HepG2 (cell line): Measurements from ENCODE around the gene ABHD17A. TPM values are rescaled to one million over a fixed set of nuclear protein-coding genes. Genes with fewer than 3 reads are reported as not detected.

Experiments used
- ELF1 ChIP-seq: sonication (generic); formaldehyde crosslinking; IDR thresholded peaks from 2 replicates; pipeline ENCODE4 v1.4.0; 2020; ENCODE audit warnings: missing genetic modification reagents
- GABPB1 ChIP-seq: IDR thresholded peaks from 2 replicates; pipeline ENCODE4 v1.6.1; 2016; ENCODE audit warnings: mild to moderate bottlenecking, missing genetic modification reagents, moderate library complexity, missing compliant biosample characterization
- HHEX ChIP-seq: IDR thresholded peaks from 2 replicates; pipeline ENCODE4 v1.6.1; 2016; ENCODE audit warnings: control low read depth
- HMG20A ChIP-seq: IDR thresholded peaks from 2 replicates; pipeline ENCODE4 v1.6.1; 2016; ENCODE audit warnings: borderline replicate concordance
- IRF1 ChIP-seq: sonication (generic); formaldehyde crosslinking; IDR thresholded peaks from 2 replicates; pipeline ENCODE4 v1.4.0; 2020; ENCODE audit warnings: low read depth, mild to moderate bottlenecking, missing genetic modification reagents
- MAFK ChIP-seq, 2 experiments: IDR thresholded peaks in 1 of 2; conservative IDR thresholded peaks in 1 of 2; 2 replicates each; pipeline ENCODE4 v1.6.1; 2011; ENCODE audit warnings: improper control_type of control experiment in 2 of 2, low read length in 2 of 2
- NCOA2 ChIP-seq: sonication (generic); formaldehyde crosslinking; IDR thresholded peaks from 2 replicates; pipeline ENCODE4 v1.8.0; 2022; ENCODE audit warnings: inconsistent platforms
- RARA ChIP-seq: IDR thresholded peaks from 2 replicates; pipeline ENCODE4 v1.6.1; 2016; ENCODE audit warnings: missing genetic modification reagents, missing compliant biosample characterization
- SP5 ChIP-seq: IDR thresholded peaks from 2 replicates; pipeline ENCODE4 v1.6.1; 2016; ENCODE audit warnings: low read depth, borderline replicate concordance
- TBL1XR1 ChIP-seq: fragments of 150-350 bp; IDR thresholded peaks from 2 replicates; pipeline ENCODE4 v1.6.1; 2014; ENCODE audit warnings: borderline replicate concordance, low read length; ENCODE audit not compliant: partially characterized antibody
- THRA ChIP-seq: sonication (generic); formaldehyde crosslinking; IDR thresholded peaks from 2 replicates; pipeline ENCODE4 v1.4.0; 2020; ENCODE audit warnings: missing genetic modification reagents, borderline replicate concordance
- YEATS2 ChIP-seq: sonication (generic); formaldehyde crosslinking; IDR thresholded peaks from 2 replicates; pipeline ENCODE4 v1.4.0; 2020; ENCODE audit warnings: missing genetic modification reagents, borderline replicate concordance
- YEATS4 ChIP-seq: sonication (generic); formaldehyde crosslinking; IDR thresholded peaks from 2 replicates; pipeline ENCODE4 v1.4.0; 2020; ENCODE audit warnings: missing genetic modification reagents, borderline replicate concordance
- ZBTB14 ChIP-seq: sonication (generic); formaldehyde crosslinking; IDR thresholded peaks from 2 replicates; pipeline ENCODE4 v1.4.0; 2020; ENCODE audit warnings: missing genetic modification reagents
- ZFP82 ChIP-seq: sonication (generic); formaldehyde crosslinking; IDR thresholded peaks from 2 replicates; pipeline ENCODE4 v1.5.1; 2020; ENCODE audit warnings: mild to moderate bottlenecking, missing genetic modification reagents, borderline replicate concordance
- ZNF121 ChIP-seq: sonication (generic); formaldehyde crosslinking; IDR thresholded peaks from 2 replicates; pipeline ENCODE4 v1.5.0; 2020; ENCODE audit warnings: mild to moderate bottlenecking, missing genetic modification reagents
- ZNF143 ChIP-seq: sonication (generic); formaldehyde crosslinking; IDR thresholded peaks from 2 replicates; pipeline ENCODE4 v1.4.0; 2020; ENCODE audit warnings: missing genetic modification reagents
- ZNF160 ChIP-seq: sonication (generic); formaldehyde crosslinking; IDR thresholded peaks from 2 replicates; pipeline ENCODE4 v1.8.0; 2022; ENCODE audit warnings: mild to moderate bottlenecking, inconsistent platforms, missing genetic modification reagents
- ZNF263 ChIP-seq: sonication (generic); formaldehyde crosslinking; IDR thresholded peaks from 2 replicates; pipeline ENCODE4 v1.4.0; 2020; ENCODE audit warnings: missing genetic modification reagents
- ZNF549 ChIP-seq: sonication (generic); formaldehyde crosslinking; IDR thresholded peaks from 2 replicates; pipeline ENCODE4 v1.5.0; 2020; ENCODE audit warnings: missing genetic modification reagents
- ZNF576 ChIP-seq: sonication (generic); formaldehyde crosslinking; IDR thresholded peaks from 2 replicates; pipeline ENCODE4 v1.4.0; 2020; ENCODE audit warnings: mild to moderate bottlenecking, missing genetic modification reagents
- ZNF598 ChIP-seq: sonication (generic); formaldehyde crosslinking; IDR thresholded peaks from 2 replicates; pipeline ENCODE4 v1.5.1; 2020; ENCODE audit warnings: mild to moderate bottlenecking, missing genetic modification reagents, borderline replicate concordance
- ZNF607 ChIP-seq: sonication (generic); formaldehyde crosslinking; IDR thresholded peaks from 2 replicates; pipeline ENCODE4 v1.5.1; 2020; ENCODE audit warnings: missing genetic modification reagents, mild to moderate bottlenecking, borderline replicate concordance
- ZNF629 ChIP-seq: sonication (generic); formaldehyde crosslinking; conservative IDR thresholded peaks from 2 replicates; pipeline ENCODE4 v1.5.0; 2020; ENCODE audit warnings: missing genetic modification reagents
- ZNF770 ChIP-seq: sonication (generic); formaldehyde crosslinking; IDR thresholded peaks from 2 replicates; pipeline ENCODE4 v1.5.0; 2020; ENCODE audit warnings: mild to moderate bottlenecking, missing genetic modification reagents
- ZNF777 ChIP-seq: sonication (generic); formaldehyde crosslinking; IDR thresholded peaks from 2 replicates; pipeline ENCODE4 v1.4.0; 2020; ENCODE audit warnings: missing genetic modification reagents
- ZSCAN20 ChIP-seq: sonication (generic); formaldehyde crosslinking; IDR thresholded peaks from 2 replicates; pipeline ENCODE4 v1.4.0; 2020; ENCODE audit warnings: missing genetic modification reagents, mild to moderate bottlenecking, borderline replicate concordance
- polyA plus RNA-seq, 8 experiments: library from polyadenylated mRNA; depleted of rRNA in 3 of 8; stranded (reverse) in 7 of 8; unstranded in 1 of 8; fragments of >200 nt; fragmentation: Illumina TruSeq in 4 of 8; extraction: Trizol in 4 of 8; gene quantifications; 2 replicates each; pipeline versions ENCODE4 v1.2.1 to v1.2.3, GENCODE V29; 2011 to 2016; ENCODE audit warnings: low read depth in 4 of 8, missing spikeins in 1 of 8, mixed read lengths in 1 of 8; ENCODE audit not compliant: insufficient read depth in 1 of 8
- total RNA-seq, 5 experiments: library from RNA; depleted of rRNA; stranded (reverse); fragments of >200 nt; fragmentation: Illumina TruSeq; extraction: Trizol; gene quantifications; 2 replicates each; pipeline ENCODE4 v1.2.3, GENCODE V29; 2016; ENCODE audit warnings: low read depth in 1 of 5

ABHD17A gene
- total and polyA plus RNA-seq, 2 of the 13 experiments (the other 11 are each of a cell fraction or from before 2014, with no cell fraction given), result 27.7 to 40.8 TPM

GRCh38 chr19:1902923-1903322 lies 17.6 kb upstream of the ABHD17A start (continued):
- TF ChIP-seq ZNF770 (CRISPR knock-in tag), result peak; percentile 99
- TF ChIP-seq ZBTB14 (CRISPR knock-in tag), result 0 out of 2 replicates have a peak, but pooled peaks have one; percentile 16
- no peak for TF ChIP-seq ZNF263 (CRISPR knock-in tag)
- TF ChIP-seq ZNF121 (CRISPR knock-in tag), result peak; percentile 89
- TF ChIP-seq RARA, result peak; percentile 59
- TF ChIP-seq IRF1 (CRISPR knock-in tag), result no peak
- no peak for TF ChIP-seq ZFP82 (CRISPR knock-in tag)
- no peak for TF ChIP-seq ZNF598 (CRISPR knock-in tag)
- no peak for TF ChIP-seq ZNF607 (CRISPR knock-in tag)
- no peak for TF ChIP-seq YEATS2 (CRISPR knock-in tag)
- TF ChIP-seq THRA, result peak; percentile 24; the same call in 1 of the 2 replicates
- TF ChIP-seq SP5 (CRISPR knock-in tag), result peak; percentile 85
- TF ChIP-seq ZNF549, result no peak
- TF ChIP-seq HMG20A, result no peak
- no peak for TF ChIP-seq NCOA2 (CRISPR knock-in tag)
- 0 out of 2 replicates have a peak, but pooled peaks have one; percentile 25 for TF ChIP-seq YEATS4 (CRISPR knock-in tag)
- no peak for TF ChIP-seq GABPB1
- TF ChIP-seq ZNF160, result no peak
- TF ChIP-seq ZSCAN20 (CRISPR knock-in tag), result no peak
- TF ChIP-seq ZNF629 (CRISPR knock-in tag), result no peak
- TF ChIP-seq HHEX, result 0 out of 2 replicates have a peak, but pooled peaks have one; percentile 12
- TF ChIP-seq MAFK (conservative IDR thresholded peaks at IDR 0.05 in 1 of 2, IDR thresholded peaks at IDR 0.05 in 1 of 2; ENCODE audit: low read length in 2 of 2), result no peak
- peak; percentile 30; the same call in 1 of the 2 replicates for TF ChIP-seq ZNF143 (CRISPR knock-in tag)
- TF ChIP-seq ZNF777, result no peak
- no peak for TF ChIP-seq TBL1XR1
- no peak for TF ChIP-seq ZNF576 (CRISPR knock-in tag)
- TF ChIP-seq ELF1 (CRISPR knock-in tag), result no peak
